ENCODE data around the gene PNO1.

DNA sequence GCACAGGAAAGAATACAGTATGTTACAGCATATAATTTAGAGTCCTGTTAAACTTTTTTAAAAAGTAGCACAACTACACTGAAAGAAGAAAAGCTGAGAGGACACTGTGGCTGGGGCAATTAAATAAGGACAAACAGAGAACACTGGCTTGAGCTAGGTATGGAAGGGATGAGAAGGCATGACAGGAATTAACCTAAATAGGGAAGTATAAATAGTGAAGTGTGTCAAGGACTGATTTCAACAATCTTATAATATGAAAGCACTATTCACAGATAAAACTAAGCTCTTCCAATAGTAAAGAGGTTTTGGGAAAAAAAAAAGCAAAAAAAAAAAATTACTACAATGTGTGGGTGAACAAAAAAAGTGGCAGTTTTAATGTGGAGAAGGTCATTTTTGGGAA is 49.1 kb downstream of the PNO1 start:
- TF ChIP-seq EZH2phosphoT487 (IDR thresholded peaks at IDR 0.05; ENCODE audit: insufficient read depth, low read depth) (no peak), EZH2 (IDR thresholded peaks at IDR 0.05; ENCODE audit: insufficient read depth, poor library complexity, severe bottlenecking) (no peak)
